T-cell (primary cell): ENCODE results near the gene CLPX. TPM values are rescaled to one million over a fixed set of nuclear protein-coding genes. Genes with fewer than 3 reads are reported as not detected.
"Not testable (repeated sequence)": the region's sequence is repeated elsewhere in the genome, so short reads cannot be mapped to it uniquely, and the experiment has no call there.

ENCODE experiments used
- ATAC-seq, 4 experiments: fragments of 200-7000 bp in 3 of 4; fragments of 150-1000 bp in 1 of 4; cut with Tn5 transposase; replicated peaks in 1 of 4; 1 replicate in 3 of 4; 2 replicates in 1 of 4; pipeline ENCODE4 v1.10.0; 2021; ENCODE audit warnings: moderate library complexity in 3 of 4, mild to moderate bottlenecking in 2 of 4, moderate number of reproducible peaks in 1 of 4
- CTCF ChIA-PET, 2 donors: fragments of 300-600 bp; sonication (Branson Sonifier 250); formaldehyde crosslinking; loops; one replicate each; lab custom pipeline; 2022; ENCODE audit warnings: antibody characterized with exemption in 2 of 2; lab: Charles Lee
- POLR2A ChIA-PET, 2 donors: fragments of 300-600 bp; sonication (Branson Sonifier 250); formaldehyde crosslinking; loops; one replicate each; lab custom pipeline; 2022; ENCODE audit warnings: antibody characterized with exemption in 2 of 2; lab: Charles Lee
- DNase-seq, 35 experiments: peaks; one replicate each; pipeline versions ENCODE4 v3.0.0 to v3.0.0-alpha.2; 2013 to 2023
- H3K27ac ChIP-seq: one replicate; pipeline ENCODE4 v1.5.1; 2013; ENCODE audit warnings: low read length
- H3K27me3 ChIP-seq, 2 experiments: replicated peaks in 1 of 2; 1 replicate in 1 of 2; 2 replicates in 1 of 2; pipeline versions ENCODE4 v1.6.1 to v1.7.0; 2013; ENCODE audit warnings: low read length in 1 of 2, mixed read lengths in 1 of 2; ENCODE audit not compliant: control insufficient read depth in 2 of 2, insufficient read depth in 2 of 2; ENCODE audit errors: extremely low read depth in 1 of 2
- H3K36me3 ChIP-seq, 2 donors: 1 replicate in 1 of 2; 2 replicates in 1 of 2; pipeline versions ENCODE4 v1.6.1 to v1.7.0; 2013; ENCODE audit warnings: low read length in 1 of 2; ENCODE audit not compliant: control insufficient read depth in 2 of 2, insufficient read depth in 1 of 2; ENCODE audit errors: extremely low read depth in 1 of 2
- H3K4me1 ChIP-seq, 2 experiments: 1 replicate in 1 of 2; 2 replicates in 1 of 2; pipeline versions ENCODE4 v1.6.1 to v1.7.0; 2013; ENCODE audit warnings: low read length in 2 of 2, mixed read lengths in 1 of 2; ENCODE audit not compliant: insufficient read depth in 2 of 2, control insufficient read depth in 1 of 2; ENCODE audit errors: extremely low read depth in 1 of 2
- H3K4me3 ChIP-seq, 2 donors: 1 replicate in 1 of 2; 2 replicates in 1 of 2; pipeline versions ENCODE4 v1.5.1 to v1.7.0; 2013; ENCODE audit warnings: mild to moderate bottlenecking in 2 of 2, low read length in 1 of 2, moderate library complexity in 1 of 2; ENCODE audit not compliant: control insufficient read depth in 1 of 2; ENCODE audit errors: extremely low read depth in 1 of 2
- H3K9me3 ChIP-seq: 2 replicates; pipeline ENCODE4 v1.7.0; 2013
- H3K27ac Mint-ChIP-seq, 2 donors: one replicate each; pipeline ENCODE4 v1.8.0; 2020 to 2021; ENCODE audit warnings: mild to moderate bottlenecking in 2 of 2, mixed read lengths in 2 of 2
- H3K27me3 Mint-ChIP-seq, 2 donors: one replicate each; pipeline ENCODE4 v1.8.0; 2021 to 2022; ENCODE audit warnings: mixed read lengths in 2 of 2
- H3K36me3 Mint-ChIP-seq: one replicate; pipeline ENCODE4 v1.8.0; 2021; ENCODE audit warnings: mixed read lengths
- H3K4me1 Mint-ChIP-seq, 3 donors: one replicate each; pipeline ENCODE4 v1.8.0; 2020 to 2022; ENCODE audit warnings: mixed read lengths in 3 of 3, mild to moderate bottlenecking in 1 of 3
- H3K4me3 Mint-ChIP-seq, 3 donors: one replicate each; pipeline ENCODE4 v1.8.0; 2020 to 2022; ENCODE audit warnings: mild to moderate bottlenecking in 3 of 3, mixed read lengths in 3 of 3, moderate library complexity in 3 of 3
- H3K9me3 Mint-ChIP-seq, 3 donors: one replicate each; pipeline ENCODE4 v1.8.0; 2020 to 2022; ENCODE audit warnings: mixed read lengths in 3 of 3
- WGBS: methylation state at CpG from one replicate; pipeline ENCODE4 v1.1.5; 2013; ENCODE audit warnings: missing lambda C conversion rate; ENCODE audit not compliant: insufficient coverage; 5-methylcytosine and 5-hydroxymethylcytosine counted together
- total RNA-seq, 35 experiments: library from RNA in 6 of 35; stranded (reverse) in 6 of 35; fragments of 120-200 nt in 1 of 35; gene quantifications; one replicate each; pipeline versions ENCODE4 v1.2.1 to v1.2.4 and lab custom pipeline; 2013 to 2026

Gene CLPX
- 10 to 100 TPM; 32.6 to 54.4 (median 51.1) TPM for total RNA-seq
- 49.0 TPM for total RNA-seq (2013)
- 33.0 to 90.4 (median 54.3) reads per million in 29 experiments for total RNA-seq (lab: John Stamatoyannopoulos, UW)

DNA sequence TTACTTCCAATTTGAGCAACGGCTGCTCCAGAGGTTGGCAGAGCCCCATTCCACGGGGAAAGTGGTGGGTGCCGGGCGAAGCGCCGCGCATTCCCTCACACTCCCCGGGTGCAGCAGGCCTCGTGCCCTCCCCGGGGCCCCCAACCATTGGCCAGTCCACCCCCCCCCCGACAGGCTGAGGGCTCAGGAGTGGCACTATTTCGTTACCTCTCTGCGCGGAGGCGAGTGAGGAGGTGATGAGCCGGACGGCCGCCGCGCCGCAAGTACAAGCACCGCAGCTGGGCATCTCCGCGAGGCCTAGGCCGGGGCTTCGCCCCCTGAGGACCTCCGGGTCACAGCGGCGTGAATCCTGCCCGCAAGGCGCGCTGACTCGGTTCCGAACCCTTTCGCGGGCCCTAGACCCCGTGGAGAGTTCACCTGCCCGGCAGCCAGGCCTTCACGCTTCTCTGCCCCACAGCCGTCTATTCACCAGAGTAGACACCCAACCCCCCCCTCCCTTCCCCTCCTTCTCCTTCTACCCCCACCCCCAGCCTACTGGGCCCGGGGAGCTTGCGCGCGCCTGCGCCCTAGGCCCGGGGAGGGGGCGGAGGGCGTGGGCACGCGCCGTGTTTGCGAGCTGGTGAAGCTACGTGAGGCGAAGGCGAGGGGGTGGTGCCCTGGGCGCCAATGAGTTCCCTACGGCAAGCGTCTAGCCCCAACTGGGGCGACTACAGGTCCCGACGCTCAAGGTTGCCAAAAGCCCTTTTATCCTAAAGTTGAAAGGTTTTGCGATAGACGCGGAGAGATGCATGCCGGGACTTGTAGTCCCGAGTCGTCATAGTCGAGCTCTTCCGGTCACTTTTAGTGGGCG, at the start of gene CLPX:
Gene CLPX, minus strand, starts transcription at position 475 of the 850 bp plus-strand sequence. Its CDS starts 189 bp downstream, at position 286.
- Histone ChIP-seq H3K27me3 (no peaks in the 10 kb centered on the region), H3K4me3 (peak within 1 kb of the TSS; percentile 90 to 98), H3K4me1 (peaks cover 15 to 17% of the 10 kb centered on the region in 2 experiments), H3K36me3 (peaks cover 0 to 2% of the 10 kb centered on the region in 2 donors), H3K9me3 (no peaks in the 10 kb centered on the region), H3K27ac (peak within 1 kb of the TSS; percentile 91)
- no peaks in the 10 kb centered on the region for H3K27me3 Mint-ChIP-seq
- DNase-seq = peak; percentile 76 to 97 (median 93)
- 1% methylated on average over 64 of the region's 70 CpGs for WGBS
- peak within 1 kb of the TSS; percentile 90 to 95 (median 93) for H3K4me3 Mint-ChIP-seq
- ChIA-PET POLR2A (interaction anchor here (0.6 to 1.4 kb wide), 7 partner anchors 51 to 1012 kb away, joined by 3 to 16 read pairs (median 5); partner anchors contain the start of genes RNU5B-1 (in 2 of the 2) and PARP16 (in 1 of the 2)), CTCF (interaction anchor here (0.6 to 1.3 kb wide), 13 partner anchors 13 to 1793 kb away, joined by 3 to 7 read pairs (median 4); partner anchors contain the start of genes PARP16 (in 1 of the 2), PDCD7 (in 1 of the 2) and RNU5B-1 (in 1 of the 2))
- peak; percentile 93 to 97 (median 95) for ATAC-seq
- H3K27ac Mint-ChIP-seq = peak within 1 kb of the TSS; percentile 93 to 96
- H3K36me3 Mint-ChIP-seq = peaks cover 3% of the 10 kb centered on the region
- H3K4me1 Mint-ChIP-seq = peaks cover 29 to 40% (median 34%) of the 10 kb centered on the region in 3 donors
- H3K9me3 Mint-ChIP-seq = no peaks in the 10 kb centered on the region

DNA sequence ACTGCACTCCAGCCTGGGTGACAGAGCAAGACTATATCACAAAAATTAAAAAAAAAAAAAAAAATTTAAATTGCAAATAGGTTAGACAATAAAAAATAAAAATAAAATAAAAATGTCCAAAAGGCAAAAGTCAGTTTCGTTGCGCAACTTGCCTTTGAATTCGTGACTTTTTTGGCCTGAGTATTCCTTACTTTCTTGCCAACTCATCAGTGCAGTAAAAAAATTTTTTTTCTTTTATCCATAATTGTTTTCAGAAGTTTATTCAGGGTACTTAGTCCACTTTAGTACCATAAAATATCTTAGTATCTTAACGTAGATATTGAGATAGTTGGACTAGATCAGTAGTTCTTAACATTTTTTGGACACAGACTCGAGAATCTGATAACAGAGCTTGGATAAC, 48.6 kb upstream of the CLPX start:
- Histone ChIP-seq H3K27me3 (no peaks in the 10 kb centered on the region), H3K9me3 (no peaks in the 10 kb centered on the region), H3K4me1 (no peaks in the 10 kb centered on the region), H3K4me3 (no peak overlapping the region), H3K36me3 (no peaks in the 10 kb centered on the region), H3K27ac (no peak overlapping the region)
- no CpG with 5 or more reads among the region's 5 CpGs for WGBS
- Mint-ChIP-seq H3K36me3 (peaks cover 4% of the 10 kb centered on the region), H3K4me1 (no peaks in the 10 kb centered on the region), H3K9me3 (no peaks in the 10 kb centered on the region), H3K27me3 (no peaks in the 10 kb centered on the region), H3K27ac (no peak overlapping the region), H3K4me3 (no peak overlapping the region)
- ChIA-PET POLR2A (no interaction called here), CTCF (no interaction called here)
- ATAC-seq (no peak), DNase-seq (no peak)

DNA sequence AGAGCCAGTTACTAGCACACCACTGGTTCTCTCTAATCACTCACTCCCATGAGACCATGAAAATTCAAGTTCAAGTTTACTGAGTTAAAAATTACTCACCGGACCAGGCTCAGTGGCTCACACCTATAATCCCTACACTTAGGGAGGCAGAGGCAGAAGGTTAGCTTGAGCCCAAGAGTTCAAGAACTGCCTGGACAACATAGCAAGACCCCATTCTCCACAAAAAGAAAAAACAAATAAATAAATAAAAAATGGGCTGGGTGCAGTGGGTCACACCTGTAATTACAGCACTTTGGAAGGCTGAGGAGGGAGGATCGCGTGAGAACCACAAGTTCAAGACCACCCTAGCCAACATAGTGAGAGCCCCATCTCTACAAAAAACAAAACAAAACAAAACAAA, 47.4 kb upstream of the CLPX start:
- Mint-ChIP-seq H3K27ac (no peak overlapping the region), H3K9me3 (no peaks in the 10 kb centered on the region), H3K36me3 (no peaks in the 10 kb centered on the region), H3K4me1 (no peaks in the 10 kb centered on the region), H3K4me3 (no peak overlapping the region), H3K27me3 (no peaks in the 10 kb centered on the region)
- no peak for ATAC-seq
- no peaks in the 10 kb centered on the region for H3K36me3 ChIP-seq
- DNase-seq = no peak
- POLR2A ChIA-PET = no interaction called here
- 86% methylated on average over 1 of the region's 3 CpGs for WGBS
- H3K27ac ChIP-seq = no peak overlapping the region
- H3K4me1 ChIP-seq = no peaks in the 10 kb centered on the region
- H3K9me3 ChIP-seq = no peaks in the 10 kb centered on the region
- H3K27me3 ChIP-seq = no peaks in the 10 kb centered on the region
- H3K4me3 ChIP-seq = no peak overlapping the region
- CTCF ChIA-PET = no interaction called here

DNA sequence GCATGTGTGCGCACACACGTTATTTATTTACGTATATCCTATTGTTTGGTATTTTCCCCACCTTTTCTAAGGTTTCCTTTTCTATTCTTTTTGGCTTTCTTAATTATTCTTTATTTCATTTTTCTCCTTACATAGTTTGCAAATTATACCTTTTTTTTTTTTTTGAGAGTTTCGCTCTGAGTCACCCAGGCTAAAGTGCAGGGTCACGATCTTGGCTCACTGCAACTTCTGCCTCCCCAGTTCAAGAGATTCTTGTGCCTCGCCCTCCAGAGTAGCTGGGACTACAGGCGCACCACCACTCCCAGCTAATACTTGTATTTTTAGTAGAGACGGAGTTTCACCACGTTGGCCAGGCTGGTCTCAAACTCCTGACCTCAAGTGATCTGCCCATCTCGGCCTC, 46.2 kb upstream of the CLPX start:
- Mint-ChIP-seq H3K4me1 (no peaks in the 10 kb centered on the region), H3K27ac (no peak overlapping the region), H3K9me3 (no peaks in the 10 kb centered on the region), H3K4me3 (no peak overlapping the region), H3K36me3 (no peaks in the 10 kb centered on the region), H3K27me3 (no peaks in the 10 kb centered on the region)
- H3K27ac ChIP-seq = no peak overlapping the region
- no peaks in the 10 kb centered on the region for H3K4me1 ChIP-seq
- H3K36me3 ChIP-seq = no peaks in the 10 kb centered on the region
- H3K9me3 ChIP-seq = no peaks in the 10 kb centered on the region
- H3K27me3 ChIP-seq = peaks cover 0 to under 1% of the 10 kb centered on the region in 2 experiments
- no peak for DNase-seq
- POLR2A ChIA-PET = no interaction called here
- ATAC-seq = no peak
- WGBS = 64% methylated on average over 3 of the region's 10 CpGs
- H3K4me3 ChIP-seq = no peak overlapping the region
- CTCF ChIA-PET = no interaction called here

DNA sequence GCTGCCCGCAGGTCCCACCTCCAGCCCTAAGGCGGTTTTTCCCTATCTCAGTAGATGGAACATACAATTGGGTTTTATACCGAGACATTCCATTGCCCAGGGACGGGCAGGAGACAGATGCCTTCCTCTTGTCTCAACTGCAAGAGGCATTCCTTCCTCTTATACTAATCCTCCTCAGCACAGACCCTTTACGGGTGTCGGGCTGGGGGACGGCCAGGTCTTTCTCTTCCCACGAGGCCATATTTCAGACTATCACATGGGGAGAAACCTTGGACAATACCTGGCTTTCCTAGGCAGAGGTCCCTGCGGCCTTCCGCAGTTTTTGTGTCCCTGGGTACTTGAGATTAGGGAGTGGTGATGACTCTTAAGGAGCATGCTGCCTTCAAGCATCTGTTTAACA, 41.8 kb upstream of the CLPX start:
- H3K36me3 Mint-ChIP-seq, H3K4me3 Mint-ChIP-seq, H3K4me3 ChIP-seq, H3K9me3 ChIP-seq, H3K9me3 Mint-ChIP-seq, H3K36me3 ChIP-seq, H3K27ac ChIP-seq, H3K4me1 ChIP-seq, H3K27ac Mint-ChIP-seq, CTCF ChIA-PET, DNase-seq, ATAC-seq, H3K27me3 Mint-ChIP-seq, H3K4me1 Mint-ChIP-seq, POLR2A ChIA-PET: not testable (repeated sequence)
- no CpG with 5 or more reads among the region's 10 CpGs for WGBS
- H3K27me3 ChIP-seq = peaks cover 0 to 10% of the 10 kb centered on the region in 2 experiments

DNA sequence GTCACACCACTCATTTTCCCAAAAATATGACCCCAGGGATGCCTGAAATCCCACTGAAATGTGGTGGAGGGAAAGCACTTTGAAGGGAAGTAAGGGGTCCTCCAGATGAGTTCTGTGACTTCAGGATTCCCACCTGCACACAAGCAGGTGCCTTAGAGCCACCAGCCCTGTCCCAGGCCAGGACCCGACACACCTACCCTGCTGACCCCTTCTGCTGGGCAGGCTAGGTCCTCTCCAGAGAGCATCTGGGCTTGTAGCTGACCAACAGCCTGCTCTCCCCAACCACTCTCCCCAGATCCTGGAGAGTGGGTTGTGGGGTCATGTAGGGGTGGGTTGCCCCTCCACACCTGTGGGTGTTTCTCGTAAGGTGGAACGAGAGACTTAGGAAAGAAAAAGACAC, 41.1 kb upstream of the CLPX start:
- Histone ChIP-seq H3K4me1 (no peaks in the 10 kb centered on the region), H3K4me3 (no peak overlapping the region), H3K27me3 (peaks cover 0 to 10% of the 10 kb centered on the region in 2 experiments), H3K36me3 (no peaks in the 10 kb centered on the region), H3K9me3 (no peaks in the 10 kb centered on the region), H3K27ac (no peak overlapping the region)
- CTCF ChIA-PET = no interaction called here
- DNase-seq (no peak), ATAC-seq (no peak)
- Mint-ChIP-seq H3K27me3 (no peaks in the 10 kb centered on the region), H3K36me3 (no peaks in the 10 kb centered on the region), H3K9me3 (no peaks in the 10 kb centered on the region), H3K4me3 (no peak overlapping the region), H3K27ac (no peak overlapping the region), H3K4me1 (no peaks in the 10 kb centered on the region)
- POLR2A ChIA-PET = no interaction called here
- 100% methylated on average over 1 of the region's 3 CpGs for WGBS
